ENCODE data around the gene IRF2BP1. TPM values are rescaled to one million over a fixed set of nuclear protein-coding genes. Genes with fewer than 3 reads are reported as not detected.

The IRF2BP1 gene
- polyA plus RNA-seq, 3 donors = 2.0 to 3.9 (median 2.1) TPM

DNA sequence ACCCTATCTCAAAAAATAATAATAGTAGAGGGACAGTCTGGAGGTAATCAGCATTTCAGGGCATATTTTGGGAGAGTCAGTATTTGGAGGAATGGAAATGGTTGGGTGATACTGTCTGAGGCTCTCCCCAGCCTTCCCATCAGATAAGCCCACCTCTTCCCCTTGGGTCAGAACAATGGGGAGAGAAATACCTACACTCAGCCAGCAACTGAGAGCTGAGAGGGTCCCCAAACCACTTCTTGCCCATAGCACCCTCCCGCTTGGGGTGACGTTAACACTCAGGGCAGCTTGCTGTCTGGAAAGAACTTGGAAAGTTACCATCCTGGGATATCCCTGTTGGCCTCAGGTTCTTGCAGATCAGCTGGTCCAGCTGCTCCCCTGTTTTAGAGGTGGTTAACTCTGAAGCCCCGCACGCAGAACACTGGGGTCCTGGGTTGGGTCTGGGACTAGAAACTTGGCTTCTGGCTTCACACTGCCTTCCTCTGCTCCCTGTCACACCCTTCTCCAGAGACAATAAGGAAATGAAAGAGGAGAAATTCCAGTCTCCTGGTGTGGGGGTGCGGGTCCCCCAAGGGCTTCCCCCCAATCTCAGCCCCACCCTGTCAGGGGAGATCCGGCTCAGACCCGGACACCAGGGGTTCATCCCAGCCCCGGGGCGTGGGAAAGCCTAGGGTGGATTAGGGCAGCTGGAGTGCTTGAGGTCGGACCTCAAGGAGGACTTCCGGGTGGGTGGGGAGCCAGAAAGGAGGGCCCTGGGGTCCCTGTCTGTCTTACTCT lies 19.4 kb downstream of the IRF2BP1 start:
- intact Hi-C loops (cut with micrococcal nuclease) = loop anchor here (10.0 kb wide), 3 partner anchors 58 to 988 kb away; partner anchors contain the start of genes AP2S1 (in 1 of the 2), FBXO46 (in 1 of the 2) and MEIOSIN (in 1 of the 2)
- Histone ChIP-seq H4K20me1 (ENCODE audit: insufficient read depth, low read length) (peaks cover 4% of the 10 kb centered on the region), H3K27me3 (ENCODE audit: control insufficient read depth in 2 of 2, insufficient read depth in 2 of 2, low read length in 2 of 2) (peaks cover 21 to 38% of the 10 kb centered on the region in 2 donors), H3K4me3 (replicated peaks in 1 of 3; ENCODE audit: low read depth in 2 of 3, low read length in 3 of 3) (no peak overlapping the region), H3K9ac (ENCODE audit: insufficient read depth, low read length, poor library complexity, severe bottlenecking) (no peak overlapping the region), H3K4me2 (replicated peaks; ENCODE audit: extremely low read depth, low read length, poor library complexity, severe bottlenecking) (no peak overlapping the region), H3K36me3 (replicated peaks in 1 of 2; ENCODE audit: control insufficient read depth in 1 of 2, insufficient read depth in 2 of 2, low read length in 2 of 2) (no peaks in the 10 kb centered on the region), H3K9me3 (replicated peaks in 1 of 2; ENCODE audit: control insufficient read depth in 1 of 2, insufficient read depth in 1 of 2, low read length in 2 of 2) (peaks cover 0 to 8% of the 10 kb centered on the region in 2 donors), H3K27ac (ENCODE audit: low read depth in 1 of 2, low read length in 2 of 2) (no peak overlapping the region), H2AFZ (ENCODE audit: insufficient read depth, low read depth, low read length, poor library complexity, severe bottlenecking) (no peak overlapping the region), H3K79me2 (ENCODE audit: insufficient read depth, low read length) (peaks cover 12% of the 10 kb centered on the region), H3K4me1 (ENCODE audit: control insufficient read depth in 1 of 2, insufficient read depth in 2 of 2, low read length in 2 of 2) (peaks cover 18 to 26% of the 10 kb centered on the region in 2 donors)
- 100% methylated on average over 2 of the region's 11 CpGs for WGBS (ENCODE audit: insufficient coverage)
- TF ChIP-seq, protein P1, sequence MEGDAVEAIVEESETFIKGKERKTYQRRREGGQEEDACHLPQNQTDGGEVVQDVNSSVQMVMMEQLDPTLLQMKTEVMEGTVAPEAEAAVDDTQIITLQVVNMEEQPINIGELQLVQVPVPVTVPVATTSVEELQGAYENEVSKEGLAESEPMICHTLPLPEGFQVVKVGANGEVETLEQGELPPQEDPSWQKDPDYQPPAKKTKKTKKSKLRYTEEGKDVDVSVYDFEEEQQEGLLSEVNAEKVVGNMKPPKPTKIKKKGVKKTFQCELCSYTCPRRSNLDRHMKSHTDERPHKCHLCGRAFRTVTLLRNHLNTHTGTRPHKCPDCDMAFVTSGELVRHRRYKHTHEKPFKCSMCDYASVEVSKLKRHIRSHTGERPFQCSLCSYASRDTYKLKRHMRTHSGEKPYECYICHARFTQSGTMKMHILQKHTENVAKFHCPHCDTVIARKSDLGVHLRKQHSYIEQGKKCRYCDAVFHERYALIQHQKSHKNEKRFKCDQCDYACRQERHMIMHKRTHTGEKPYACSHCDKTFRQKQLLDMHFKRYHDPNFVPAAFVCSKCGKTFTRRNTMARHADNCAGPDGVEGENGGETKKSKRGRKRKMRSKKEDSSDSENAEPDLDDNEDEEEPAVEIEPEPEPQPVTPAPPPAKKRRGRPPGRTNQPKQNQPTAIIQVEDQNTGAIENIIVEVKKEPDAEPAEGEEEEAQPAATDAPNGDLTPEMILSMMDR (IDR thresholded peaks at IDR 0.05) = no peak
- H3K27me3 Mint-ChIP-seq (ENCODE audit: low read depth in 3 of 3) = peaks cover 40 to 60% (median 49%) of the 10 kb centered on the region in 3 donors
- peak overlapping the region in 1 of 7 donors; percentile 45 for H3K27ac Mint-ChIP-seq
- no peak for DNase-seq
- H3K4me3 Mint-ChIP-seq = peak overlapping the region in 1 of 2 donors; percentile 47
- peaks cover 0 to 20% (median 10%) of the 10 kb centered on the region in 7 donors for H3K9me3 Mint-ChIP-seq
- peaks cover 8 to 10% of the 10 kb centered on the region in 2 donors for H3K36me3 Mint-ChIP-seq
- H3K4me1 Mint-ChIP-seq = peaks cover 24% of the 10 kb centered on the region

DNA sequence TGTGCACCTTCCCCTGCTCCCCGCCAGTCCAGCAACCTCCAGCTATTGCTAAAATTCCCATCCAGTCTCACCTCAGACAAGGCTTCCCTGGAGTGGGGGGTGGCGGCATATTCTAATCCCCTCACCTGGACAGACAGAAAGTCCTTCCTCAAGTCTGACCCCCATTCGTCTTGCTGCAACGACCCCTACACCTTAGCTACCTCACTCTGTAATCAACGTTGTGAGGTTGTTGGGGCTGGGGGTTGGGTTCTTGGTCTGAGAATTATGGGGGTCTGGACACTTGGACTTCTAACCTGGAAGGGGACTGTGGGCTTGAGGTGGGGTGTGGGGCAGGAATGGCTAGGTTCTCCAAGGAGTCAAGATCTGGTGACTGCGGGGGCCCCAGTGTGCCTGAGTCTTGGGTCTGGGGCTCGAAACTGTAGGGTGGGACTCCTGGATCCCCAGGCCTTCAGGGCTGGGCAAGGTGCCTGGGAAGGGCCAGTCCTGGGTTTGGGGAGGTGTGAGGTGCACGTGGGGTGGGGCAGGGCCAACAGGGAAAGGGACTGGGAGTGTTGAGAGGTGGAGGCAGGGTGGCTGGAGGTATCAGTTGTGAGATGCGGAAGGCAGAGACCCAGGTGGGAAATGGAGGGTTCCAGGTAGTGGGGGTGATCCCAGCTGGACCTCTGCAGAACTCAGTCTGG lies 20.5 kb downstream of the IRF2BP1 start:
- peaks cover 23% of the 10 kb centered on the region for H3K79me2 ChIP-seq (ENCODE audit: insufficient read depth, low read length)
- no peak overlapping the region for H3K27ac ChIP-seq (ENCODE audit: low read depth in 1 of 2, low read length in 2 of 2)
- no peak overlapping the region for H3K9ac ChIP-seq (ENCODE audit: insufficient read depth, low read length, poor library complexity, severe bottlenecking)
- H3K4me3 ChIP-seq (replicated peaks in 1 of 3; ENCODE audit: low read depth in 2 of 3, low read length in 3 of 3) = no peak overlapping the region
- WGBS (ENCODE audit: insufficient coverage) = 86% methylated on average over 4 of the region's 9 CpGs
- H3K4me1 Mint-ChIP-seq = peaks cover 30% of the 10 kb centered on the region
- H3K4me1 ChIP-seq (ENCODE audit: control insufficient read depth in 1 of 2, insufficient read depth in 2 of 2, low read length in 2 of 2) = peaks cover 27 to 37% of the 10 kb centered on the region in 2 donors
- peaks cover 0 to 20% (median 10%) of the 10 kb centered on the region in 7 donors for H3K9me3 Mint-ChIP-seq
- H4K20me1 ChIP-seq (ENCODE audit: insufficient read depth, low read length) = peaks cover 12% of the 10 kb centered on the region
- no peak overlapping the region for H3K4me2 ChIP-seq (replicated peaks; ENCODE audit: extremely low read depth, low read length, poor library complexity, severe bottlenecking)
- no peaks in the 10 kb centered on the region for H3K36me3 ChIP-seq (replicated peaks in 1 of 2; ENCODE audit: control insufficient read depth in 1 of 2, insufficient read depth in 2 of 2, low read length in 2 of 2)
- H2AFZ ChIP-seq (ENCODE audit: insufficient read depth, low read depth, low read length, poor library complexity, severe bottlenecking) = no peak overlapping the region
- no peak for DNase-seq
- intact Hi-C loops (cut with micrococcal nuclease) = loop anchor here (10.0 kb wide), 3 partner anchors 59 to 989 kb away; partner anchors contain the start of genes AP2S1 (in 1 of the 2), FBXO46 (in 1 of the 2) and MEIOSIN (in 1 of the 2)
- TF ChIP-seq, protein P1 (IDR thresholded peaks at IDR 0.05) = no peak
- H3K27me3 ChIP-seq (ENCODE audit: control insufficient read depth in 2 of 2, insufficient read depth in 2 of 2, low read length in 2 of 2) = peaks cover 21 to 38% of the 10 kb centered on the region in 2 donors
- peaks cover 9 to 10% of the 10 kb centered on the region in 2 donors for H3K36me3 Mint-ChIP-seq
- H3K4me3 Mint-ChIP-seq = peak overlapping the region in 1 of 2 donors; percentile 87
- H3K27ac Mint-ChIP-seq = no peak overlapping the region
- H3K27me3 Mint-ChIP-seq (ENCODE audit: low read depth in 3 of 3) = peaks cover 37 to 56% (median 50%) of the 10 kb centered on the region in 3 donors
- peaks cover 0 to 8% of the 10 kb centered on the region in 2 donors for H3K9me3 ChIP-seq (replicated peaks in 1 of 2; ENCODE audit: control insufficient read depth in 1 of 2, insufficient read depth in 1 of 2, low read length in 2 of 2)

Data from CD14-positive monocyte (primary cell).